ENCODE measurements around the gene PTPRF.

- TF ChIP-seq CTCF (IDR thresholded peaks at IDR 0.05; ENCODE audit: borderline replicate concordance, extremely low read depth, low read length, poor library complexity, severe bottlenecking) (no peak), EZH2 (IDR thresholded peaks at IDR 0.05; ENCODE audit: borderline replicate concordance, low read depth, low read length, severe bottlenecking) (no peak)
Observed at GRCh38 chr1:43582162-43582566, 51.5 kb downstream of the PTPRF start.
